NCI-H82 treated with DMSO at 0.1 percent for 48 hours (cell line): Measurements from ENCODE around the gene APEH.

Source experiments
- DNase-seq: peaks from one replicate; lab custom pipeline; 2025; ENCODE audit not compliant: unreplicated experiment; lab: John Stamatoyannopoulos, UW

APEH gene

DNA sequence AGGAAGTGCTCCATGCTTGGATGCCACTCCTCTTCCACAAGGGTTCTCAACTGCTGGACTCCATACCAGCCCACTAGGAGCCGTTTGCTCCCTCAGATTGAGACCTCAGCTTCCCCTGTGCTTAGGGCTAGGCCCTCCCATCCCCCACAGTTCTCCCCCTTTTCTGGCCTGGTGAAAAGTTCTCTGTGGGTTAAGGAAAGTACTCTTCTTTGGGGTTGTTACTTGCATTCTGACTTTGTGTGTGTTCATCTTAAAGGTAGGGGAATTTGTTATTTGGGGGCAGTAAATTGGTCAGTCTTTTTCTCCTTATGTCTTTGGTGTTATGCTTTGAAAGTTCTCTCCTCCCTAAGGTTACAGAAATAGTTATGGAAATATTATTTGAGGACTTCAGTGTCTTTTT lies 24.0 kb upstream of the APEH start:
- DNase-seq, result no peak

DNA sequence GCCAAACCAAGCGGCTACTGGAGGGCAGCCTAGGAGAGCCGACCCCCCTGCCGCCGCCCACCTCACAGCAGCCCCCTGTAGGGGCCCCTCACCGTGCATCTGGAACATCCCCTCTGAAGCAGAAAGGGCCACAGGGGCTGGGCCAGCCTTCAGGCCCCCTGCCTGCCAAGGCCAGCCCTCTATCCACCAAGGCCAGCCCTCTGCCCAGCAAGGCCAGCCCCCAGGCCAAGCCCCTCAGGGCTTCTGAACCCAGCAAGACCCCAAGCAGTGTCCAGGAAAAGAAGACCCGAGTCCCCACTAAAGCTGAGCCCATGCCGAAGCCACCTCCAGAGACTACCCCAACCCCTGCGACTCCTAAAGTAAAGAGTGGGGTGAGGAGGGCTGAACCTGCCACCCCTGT lies 23.5 kb upstream of the APEH start:
- DNase-seq, result no peak

DNA sequence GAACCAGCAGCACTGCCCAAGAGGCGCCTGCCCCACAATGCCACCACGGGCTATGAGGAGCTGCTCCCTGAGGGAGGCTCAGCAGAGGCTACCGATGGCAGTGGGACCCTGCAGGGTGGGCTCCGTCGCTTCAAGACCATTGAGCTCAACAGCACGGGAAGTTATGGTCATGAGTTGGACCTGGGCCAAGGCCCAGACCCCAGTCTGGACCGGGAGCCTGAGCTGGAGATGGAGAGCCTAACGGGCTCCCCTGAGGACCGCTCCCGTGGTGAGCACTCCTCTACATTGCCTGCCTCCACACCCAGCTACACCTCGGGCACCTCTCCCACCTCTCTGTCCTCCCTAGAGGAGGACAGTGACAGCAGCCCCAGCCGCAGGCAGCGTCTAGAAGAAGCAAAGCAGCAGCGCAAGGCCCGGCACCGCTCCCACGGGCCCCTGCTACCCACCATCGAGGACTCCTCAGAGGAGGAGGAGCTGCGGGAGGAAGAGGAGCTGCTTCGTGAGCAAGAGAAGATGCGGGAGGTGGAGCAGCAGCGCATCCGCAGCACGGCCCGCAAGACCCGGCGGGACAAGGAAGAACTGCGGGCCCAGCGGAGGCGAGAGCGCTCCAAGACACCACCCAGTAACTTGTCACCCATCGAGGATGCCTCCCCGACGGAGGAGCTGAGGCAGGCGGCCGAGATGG lies 21.8 kb upstream of the APEH start:
- DNase-seq, result no peak

DNA sequence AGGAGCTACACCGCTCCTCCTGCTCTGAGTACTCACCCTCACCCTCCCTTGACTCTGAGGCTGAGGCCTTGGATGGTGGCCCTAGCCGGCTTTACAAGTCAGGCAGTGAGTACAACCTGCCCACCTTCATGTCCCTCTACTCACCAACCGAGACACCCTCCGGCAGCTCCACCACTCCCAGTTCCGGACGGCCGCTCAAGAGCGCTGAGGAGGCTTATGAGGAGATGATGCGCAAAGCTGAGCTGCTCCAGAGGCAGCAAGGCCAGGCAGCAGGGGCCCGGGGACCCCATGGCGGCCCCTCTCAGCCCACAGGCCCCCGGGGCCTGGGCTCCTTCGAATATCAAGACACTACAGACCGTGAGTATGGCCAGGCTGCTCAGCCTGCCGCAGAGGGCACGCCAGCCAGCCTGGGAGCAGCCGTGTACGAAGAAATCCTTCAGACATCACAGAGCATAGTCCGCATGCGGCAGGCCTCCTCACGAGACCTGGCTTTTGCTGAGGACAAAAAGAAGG lies 21.2 kb upstream of the APEH start:
- DNase-seq, result no peak

DNA sequence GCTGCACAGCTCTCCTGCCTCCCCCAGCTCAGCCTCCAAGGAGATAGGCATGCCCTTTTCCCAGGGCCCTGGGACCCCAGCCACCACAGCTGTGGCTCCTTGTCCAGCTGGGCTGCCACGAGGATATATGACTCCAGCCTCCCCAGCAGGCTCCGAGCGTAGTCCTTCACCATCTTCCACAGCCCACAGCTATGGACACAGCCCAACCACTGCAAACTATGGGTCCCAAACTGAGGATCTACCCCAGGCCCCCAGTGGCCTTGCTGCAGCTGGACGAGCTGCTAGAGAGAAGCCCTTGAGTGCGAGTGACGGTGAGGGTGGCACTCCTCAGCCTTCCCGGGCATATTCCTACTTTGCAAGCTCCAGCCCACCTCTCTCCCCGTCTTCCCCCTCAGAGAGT lies 20.5 kb upstream of the APEH start:
- no peak for DNase-seq

DNA sequence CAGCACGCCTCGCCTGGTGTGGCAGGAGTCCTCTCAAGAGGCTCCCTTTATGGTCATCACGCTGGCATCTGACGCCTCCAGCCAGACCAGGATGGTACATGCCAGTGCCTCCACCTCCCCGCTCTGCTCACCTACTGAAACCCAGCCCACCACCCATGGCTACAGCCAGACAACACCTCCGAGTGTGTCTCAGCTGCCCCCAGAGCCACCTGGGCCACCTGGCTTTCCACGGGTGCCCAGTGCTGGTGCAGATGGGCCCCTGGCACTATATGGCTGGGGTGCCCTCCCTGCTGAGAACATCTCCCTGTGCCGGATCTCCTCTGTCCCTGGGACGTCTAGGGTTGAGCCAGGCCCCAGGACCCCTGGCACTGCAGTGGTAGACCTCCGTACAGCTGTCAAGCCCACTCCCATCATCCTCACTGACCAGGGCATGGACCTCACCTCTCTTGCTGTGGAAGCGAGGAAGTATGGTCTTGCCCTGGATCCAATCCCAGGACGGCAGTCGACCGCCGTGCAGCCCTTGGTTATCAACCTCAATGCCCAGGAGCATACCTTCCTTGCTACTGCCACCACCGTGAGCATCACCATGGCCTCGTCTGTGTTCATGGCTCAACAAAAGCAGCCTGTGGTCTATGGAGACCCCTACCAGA lies 19.9 kb upstream of the APEH start:
- no peak for DNase-seq

DNA sequence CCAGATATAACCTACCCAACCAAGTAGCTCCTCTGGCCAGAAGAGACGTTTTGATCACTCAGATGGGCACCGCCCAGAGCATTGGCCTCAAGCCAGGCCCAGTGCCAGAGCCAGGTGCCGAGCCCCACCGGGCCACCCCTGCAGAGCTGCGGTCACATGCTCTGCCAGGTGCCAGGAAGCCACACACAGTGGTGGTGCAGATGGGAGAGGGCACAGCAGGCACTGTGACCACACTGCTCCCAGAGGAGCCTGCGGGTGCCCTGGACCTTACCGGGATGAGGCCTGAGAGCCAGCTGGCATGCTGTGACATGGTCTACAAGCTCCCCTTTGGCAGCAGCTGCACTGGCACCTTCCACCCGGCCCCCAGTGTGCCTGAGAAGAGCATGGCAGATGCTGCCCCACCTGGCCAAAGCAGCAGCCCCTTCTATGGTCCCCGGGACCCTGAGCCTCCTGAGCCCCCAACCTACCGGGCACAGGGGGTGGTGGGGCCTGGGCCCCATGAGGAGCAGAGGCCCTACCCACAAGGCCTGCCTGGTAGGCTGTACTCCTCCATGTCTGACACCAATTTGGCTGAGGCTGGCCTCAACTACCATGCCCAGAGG lies 19.1 kb upstream of the APEH start:
- no peak for DNase-seq

DNA sequence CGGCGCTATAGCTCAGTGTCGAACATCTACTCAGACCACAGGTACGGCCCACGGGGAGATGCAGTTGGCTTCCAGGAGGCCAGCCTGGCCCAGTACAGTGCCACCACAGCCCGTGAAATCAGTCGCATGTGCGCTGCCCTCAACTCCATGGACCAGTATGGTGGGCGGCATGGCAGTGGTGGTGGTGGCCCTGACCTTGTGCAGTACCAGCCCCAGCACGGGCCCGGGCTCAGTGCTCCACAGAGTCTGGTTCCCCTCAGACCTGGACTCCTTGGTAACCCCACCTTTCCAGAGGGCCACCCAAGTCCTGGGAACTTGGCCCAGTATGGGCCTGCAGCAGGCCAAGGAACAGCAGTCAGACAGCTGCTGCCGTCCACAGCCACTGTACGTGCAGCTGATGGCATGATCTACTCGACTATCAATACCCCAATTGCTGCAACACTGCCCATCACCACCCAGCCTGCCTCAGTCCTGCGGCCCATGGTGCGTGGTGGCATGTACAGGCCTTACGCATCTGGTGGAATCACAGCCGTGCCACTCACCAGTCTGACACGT lies 18.3 kb upstream of the APEH start:
- DNase-seq, result no peak

DNA sequence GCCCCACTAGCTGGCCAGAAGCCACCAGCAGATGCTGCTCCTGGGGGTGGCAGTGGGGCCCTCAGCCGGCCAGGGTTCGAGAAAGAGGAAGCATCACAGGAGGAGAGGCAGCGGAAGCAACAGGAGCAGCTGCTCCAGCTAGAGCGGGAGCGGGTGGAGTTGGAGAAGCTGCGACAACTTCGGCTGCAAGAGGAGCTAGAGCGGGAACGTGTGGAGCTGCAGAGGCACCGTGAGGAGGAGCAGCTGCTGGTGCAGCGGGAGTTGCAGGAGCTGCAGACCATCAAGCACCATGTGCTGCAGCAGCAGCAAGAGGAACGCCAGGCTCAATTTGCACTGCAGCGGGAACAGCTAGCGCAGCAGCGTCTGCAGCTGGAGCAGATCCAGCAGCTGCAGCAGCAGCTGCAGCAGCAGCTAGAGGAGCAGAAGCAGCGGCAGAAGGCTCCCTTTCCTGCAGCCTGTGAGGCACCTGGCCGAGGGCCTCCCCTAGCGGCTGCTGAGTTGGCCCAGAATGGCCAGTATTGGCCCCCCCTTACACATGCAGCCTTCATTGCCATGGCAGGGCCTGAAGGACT lies 17.5 kb upstream of the APEH start:
- no peak for DNase-seq

DNA sequence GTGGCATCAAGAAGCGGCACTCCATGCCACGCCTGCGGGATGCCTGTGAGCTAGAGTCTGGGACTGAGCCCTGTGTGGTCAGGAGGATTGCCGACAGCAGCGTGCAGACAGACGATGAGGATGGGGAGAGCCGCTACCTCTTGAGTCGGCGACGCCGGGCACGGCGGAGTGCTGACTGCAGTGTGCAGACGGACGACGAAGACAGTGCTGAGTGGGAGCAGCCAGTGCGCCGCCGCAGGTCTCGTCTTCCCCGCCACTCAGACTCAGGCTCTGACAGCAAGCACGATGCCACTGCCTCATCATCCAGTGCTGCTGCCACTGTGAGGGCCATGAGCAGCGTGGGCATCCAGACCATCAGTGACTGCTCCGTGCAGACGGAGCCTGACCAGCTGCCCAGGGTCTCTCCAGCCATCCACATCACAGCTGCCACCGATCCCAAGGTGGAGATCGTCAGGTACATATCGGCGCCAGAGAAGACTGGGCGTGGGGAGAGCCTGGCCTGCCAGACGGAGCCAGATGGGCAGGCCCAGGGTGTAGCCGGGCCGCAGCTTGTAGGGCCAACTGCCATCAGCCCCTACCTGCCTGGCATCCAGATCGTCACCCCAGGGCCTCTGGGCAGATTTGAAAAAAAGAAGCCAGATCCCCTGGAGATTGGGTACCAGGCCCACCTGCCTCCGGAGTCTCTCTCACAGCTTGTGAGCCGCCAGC lies 16.8 kb upstream of the APEH start:
- DNase-seq, result no peak

DNA sequence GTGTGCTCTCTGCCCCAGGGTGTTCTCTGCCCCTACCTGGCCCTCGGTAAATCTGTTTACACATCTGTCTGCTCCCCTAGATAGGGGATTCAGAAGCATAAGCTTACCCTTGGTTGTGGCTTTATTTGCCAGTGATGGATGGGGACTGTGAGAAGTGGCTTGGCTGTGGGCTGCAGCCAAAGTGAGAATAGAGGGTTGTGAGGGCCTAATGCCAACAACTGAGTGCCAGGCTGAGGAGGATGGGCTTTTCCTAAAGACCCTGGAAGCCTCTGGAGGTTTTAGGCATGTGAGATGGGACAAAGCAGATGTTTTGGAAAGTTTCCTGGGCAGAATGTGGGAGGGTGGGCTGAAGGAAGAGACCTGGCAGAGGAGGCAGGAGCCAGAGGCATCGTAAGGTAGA lies 15.4 kb upstream of the APEH start:
- no peak for DNase-seq

DNA sequence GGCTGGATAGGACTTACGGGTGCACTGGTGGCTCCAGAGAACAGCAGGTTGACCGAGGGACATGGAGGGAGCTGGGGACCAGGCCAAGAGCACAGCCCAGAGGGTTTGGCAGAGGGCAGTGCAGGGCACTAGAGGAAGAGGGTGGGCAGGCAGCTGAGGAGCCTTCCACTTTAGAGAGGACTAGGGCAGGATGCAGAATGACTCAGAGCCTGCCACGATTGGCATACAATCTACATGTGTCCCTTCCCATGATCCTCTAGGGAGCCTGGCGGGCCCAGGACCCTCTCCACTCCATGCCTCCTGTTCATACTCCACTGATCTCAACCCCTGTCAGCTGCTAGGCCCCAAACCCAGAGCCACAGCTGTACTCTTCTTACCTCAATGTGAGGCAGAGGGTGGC lies 14.4 kb upstream of the APEH start:
- no peak for DNase-seq

DNA sequence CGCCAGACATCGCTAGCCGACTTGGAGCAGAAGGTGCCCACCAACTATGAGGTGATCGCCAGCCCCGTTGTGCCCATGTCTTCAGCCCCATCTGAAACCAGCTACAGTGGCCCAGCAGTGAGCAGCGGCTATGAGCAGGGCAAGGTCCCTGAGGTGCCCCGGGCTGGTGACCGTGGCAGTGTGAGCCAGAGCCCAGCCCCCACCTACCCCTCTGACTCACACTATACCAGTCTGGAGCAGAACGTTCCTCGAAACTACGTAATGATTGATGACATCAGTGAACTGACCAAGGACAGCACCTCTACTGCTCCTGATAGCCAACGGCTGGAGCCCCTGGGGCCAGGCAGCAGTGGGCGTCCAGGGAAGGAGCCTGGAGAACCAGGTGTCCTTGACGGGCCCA lies 12.9 kb upstream of the APEH start:
- DNase-seq, result no peak

DNA sequence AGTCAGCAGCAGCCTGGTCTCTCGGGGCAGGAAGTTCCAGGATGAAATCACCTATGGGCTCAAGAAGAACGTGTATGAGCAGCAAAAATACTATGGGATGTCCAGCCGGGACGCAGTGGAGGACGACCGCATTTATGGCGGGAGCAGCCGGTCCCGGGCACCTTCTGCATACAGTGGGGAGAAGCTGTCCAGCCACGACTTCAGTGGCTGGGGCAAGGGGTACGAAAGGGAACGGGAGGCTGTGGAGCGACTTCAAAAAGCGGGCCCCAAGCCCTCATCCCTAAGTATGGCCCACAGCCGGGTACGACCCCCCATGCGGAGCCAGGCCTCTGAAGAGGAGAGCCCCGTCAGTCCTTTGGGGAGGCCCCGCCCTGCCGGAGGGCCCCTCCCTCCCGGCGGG lies 12.1 kb upstream of the APEH start:
- no peak for DNase-seq

DNA sequence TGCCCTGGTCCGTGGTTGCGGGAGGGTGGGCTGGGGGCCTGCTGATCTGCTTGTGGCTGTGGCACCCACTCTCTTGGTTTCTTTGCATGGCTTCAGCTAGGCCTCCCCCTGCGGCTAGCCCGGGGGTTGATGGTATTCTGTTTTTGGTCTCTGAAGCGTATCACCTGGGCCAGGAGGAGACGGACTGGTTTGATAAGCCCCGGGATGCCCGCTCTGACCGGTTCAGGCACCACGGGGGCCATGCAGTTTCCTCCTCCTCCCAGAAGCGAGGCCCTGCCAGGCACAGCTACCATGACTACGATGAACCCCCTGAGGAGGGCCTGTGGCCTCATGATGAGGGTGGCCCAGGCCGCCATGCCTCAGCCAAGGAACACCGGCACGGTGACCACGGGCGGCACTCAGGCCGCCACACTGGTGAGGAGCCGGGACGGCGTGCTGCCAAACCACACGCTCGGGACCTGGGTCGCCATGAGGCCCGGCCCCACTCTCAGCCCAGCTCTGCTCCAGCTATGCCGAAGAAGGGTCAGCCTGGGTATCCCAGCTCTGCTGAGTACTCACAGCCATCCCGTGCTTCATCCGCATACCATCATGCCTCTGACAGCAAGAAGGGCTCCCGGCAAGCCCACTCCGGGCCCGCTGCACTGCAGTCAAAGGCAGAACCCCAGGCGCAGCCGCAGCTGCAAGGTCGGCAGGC lies 11.3 kb upstream of the APEH start:
- no peak for DNase-seq

DNA sequence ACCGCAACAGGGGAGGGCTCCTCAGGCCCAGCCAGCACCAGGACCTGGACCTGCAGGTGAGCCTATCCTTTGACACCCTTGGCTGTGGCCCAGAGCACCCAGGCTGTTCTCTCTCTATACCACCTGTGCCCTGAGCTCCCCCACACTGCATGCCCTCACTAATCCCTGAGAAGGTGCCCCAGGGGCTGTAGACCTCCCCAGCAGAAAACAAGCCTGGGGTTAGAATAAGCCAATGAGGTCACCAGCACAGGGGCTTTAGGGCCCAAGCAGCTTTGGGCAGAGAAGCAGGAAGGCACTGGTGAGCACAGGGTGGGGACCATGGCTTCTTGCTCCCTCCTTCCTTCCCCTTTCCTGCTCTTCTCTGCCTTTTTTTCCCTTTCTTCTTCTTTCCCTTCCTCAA lies 10.3 kb upstream of the APEH start:
- DNase-seq, result no peak

DNA sequence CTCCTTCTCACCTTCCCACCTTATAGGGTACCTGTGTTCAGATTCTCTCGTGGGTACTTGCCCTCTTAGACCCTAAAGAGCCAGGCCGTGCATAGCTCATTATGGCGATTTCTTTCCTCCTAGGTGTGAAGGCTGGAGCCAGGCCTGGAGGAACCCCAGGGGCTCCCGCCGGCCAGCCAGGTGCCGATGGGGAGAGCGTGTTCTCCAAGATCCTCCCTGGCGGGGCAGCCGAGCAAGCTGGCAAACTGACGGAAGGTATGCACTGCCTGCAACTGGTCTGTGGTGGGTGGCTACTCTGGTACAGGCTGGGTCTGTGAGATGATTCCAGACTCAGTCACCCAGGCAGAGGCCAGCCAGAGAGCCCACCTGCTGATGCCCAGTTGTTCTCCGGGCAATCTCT lies 9.9 kb upstream of the APEH start:
- DNase-seq, result no peak

DNA sequence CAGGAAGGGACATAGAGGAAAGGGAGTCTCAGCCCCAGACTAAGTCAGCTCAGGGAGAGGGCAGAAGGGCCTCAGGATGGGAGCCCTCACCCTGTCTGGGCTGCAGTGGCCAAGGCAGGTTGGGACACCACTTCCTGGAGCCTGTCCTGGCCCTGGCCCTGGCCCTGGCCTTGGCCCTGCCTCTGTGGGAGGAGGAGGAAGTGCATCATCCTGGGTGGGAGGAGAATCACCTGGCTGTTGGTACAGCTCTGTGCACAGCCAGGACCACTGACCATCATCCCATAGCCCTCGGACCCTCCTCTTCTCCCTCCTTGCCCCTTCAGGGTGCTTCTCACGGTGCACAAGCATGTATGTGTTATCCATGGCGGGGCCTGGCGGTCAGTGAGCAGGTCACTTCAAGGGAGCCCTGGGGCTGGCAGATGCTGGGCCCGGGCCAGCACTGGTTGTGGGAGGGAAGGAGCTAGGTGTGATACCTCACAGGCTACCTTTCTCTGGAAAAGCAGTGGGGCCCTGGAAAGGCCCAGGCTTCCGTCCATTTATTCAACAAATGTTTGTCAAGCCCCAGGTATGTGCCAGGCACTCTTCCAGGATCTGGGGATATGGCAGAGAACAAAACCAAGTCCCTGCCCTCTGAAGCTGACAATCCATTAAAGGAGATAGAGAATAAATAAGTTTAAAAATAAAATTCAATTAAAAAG lies 8.2 kb upstream of the APEH start:
- no peak for DNase-seq

DNA sequence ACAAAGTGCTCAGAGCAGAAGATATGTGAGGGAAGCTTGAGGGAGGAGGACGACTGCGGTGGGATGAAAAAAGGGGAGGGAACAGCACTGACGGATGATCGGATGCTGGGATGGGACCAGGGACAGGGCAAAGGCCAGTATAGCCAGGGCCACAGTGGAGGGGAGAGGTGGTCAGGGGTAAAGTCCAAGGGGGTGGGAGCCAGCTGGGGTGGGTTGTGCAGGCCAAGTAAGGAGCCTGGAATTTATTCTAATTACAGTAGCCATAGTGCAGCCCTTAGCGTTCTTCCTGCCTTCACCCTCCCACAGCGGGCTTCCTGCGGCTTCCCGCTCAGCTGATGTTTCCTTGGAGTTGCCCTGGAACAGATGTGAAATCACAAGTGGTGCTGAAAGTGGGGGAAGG lies 7.6 kb upstream of the APEH start:
- DNase-seq, result no peak
